Loucy (cell line): Measurements from ENCODE around the gene HSBP1L1.

Source experiments
- H2AFZ ChIP-seq: fragments of 200-600 bp; sonication (generic); 2 replicates; pipeline ENCODE4 v1.6.0; 2016; ENCODE audit warnings: antibody characterized with exemption, mild to moderate bottlenecking, low read length, moderate library complexity
- H3F3A ChIP-seq: fragments of 200-600 bp; 2 replicates; pipeline ENCODE4 v1.6.0; 2016; ENCODE audit warnings: antibody characterized with exemption, low read depth, mild to moderate bottlenecking
- H3K27me3 ChIP-seq: fragments of 200-600 bp; sonication (generic); 2 replicates; pipeline ENCODE4 v1.6.1; 2014; ENCODE audit warnings: low read length, mild to moderate bottlenecking; ENCODE audit not compliant: insufficient read depth, poor library complexity, severe bottlenecking
- H3K36me3 ChIP-seq: fragments of 200-600 bp; sonication (generic); 2 replicates; pipeline ENCODE4 v1.6.1; 2016; ENCODE audit warnings: low read length; ENCODE audit not compliant: insufficient read depth
- H3K4me1 ChIP-seq: fragments of 200-600 bp; sonication (generic); 2 replicates; pipeline ENCODE4 v1.5.1; 2014; ENCODE audit warnings: low read length, mild to moderate bottlenecking; ENCODE audit not compliant: insufficient read depth, poor library complexity, severe bottlenecking
- H3K4me2 ChIP-seq: fragments of 200-600 bp; sonication (generic); 2 replicates; pipeline ENCODE4 v1.6.0; 2014; ENCODE audit warnings: antibody characterized with exemption, low read length, low read depth, mild to moderate bottlenecking; ENCODE audit not compliant: poor library complexity, severe bottlenecking
- H3K4me3 ChIP-seq: fragments of 200-600 bp; sonication (generic); 2 replicates; pipeline ENCODE4 v1.5.1; 2014; ENCODE audit warnings: low read length, mild to moderate bottlenecking, mixed read lengths; ENCODE audit not compliant: poor library complexity, severe bottlenecking
- H3K79me2 ChIP-seq: fragments of 200-600 bp; sonication (generic); 2 replicates; pipeline ENCODE4 v1.6.1; 2014; ENCODE audit warnings: low read length; ENCODE audit not compliant: insufficient read depth
- H3K9ac ChIP-seq: fragments of 200-600 bp; sonication (generic); 2 replicates; pipeline ENCODE4 v1.6.0; 2014; ENCODE audit warnings: mild to moderate bottlenecking, low read depth, low read length, moderate library complexity; ENCODE audit not compliant: poor library complexity, severe bottlenecking
- H3K9me2 ChIP-seq: fragments of 200-600 bp; sonication (generic); replicated peaks from 2 replicates; pipeline ENCODE4 v1.6.1; 2016; ENCODE audit warnings: low read depth, low read length, mixed read lengths
- H3K9me3 ChIP-seq: fragments of 200-600 bp; sonication (generic); 2 replicates; pipeline ENCODE4 v1.6.1; 2014; ENCODE audit warnings: mild to moderate bottlenecking, antibody characterized with exemption, low read length, low read depth; ENCODE audit not compliant: insufficient read depth
- H4K20me1 ChIP-seq: fragments of 200-600 bp; sonication (generic); 2 replicates; pipeline ENCODE4 v1.6.0; 2014; ENCODE audit warnings: antibody characterized with exemption, low read length, mild to moderate bottlenecking; ENCODE audit not compliant: insufficient read depth, poor library complexity, severe bottlenecking
- EZH2phosphoT487 ChIP-seq: fragments of 200-600 bp; IDR thresholded peaks from 2 replicates; pipeline ENCODE4 v1.6.1; 2018; ENCODE audit warnings: antibody characterized with exemption, mild to moderate bottlenecking, moderate library complexity, borderline replicate concordance
- TF ChIP-seq, protein P1 (sequence below): fragments of 200-600 bp; sonication (generic); conservative IDR thresholded peaks from 2 replicates; pipeline ENCODE4 v1.5.1; 2014; ENCODE audit warnings: mild to moderate bottlenecking, antibody characterized with exemption, low read length

HSBP1L1 gene

DNA sequence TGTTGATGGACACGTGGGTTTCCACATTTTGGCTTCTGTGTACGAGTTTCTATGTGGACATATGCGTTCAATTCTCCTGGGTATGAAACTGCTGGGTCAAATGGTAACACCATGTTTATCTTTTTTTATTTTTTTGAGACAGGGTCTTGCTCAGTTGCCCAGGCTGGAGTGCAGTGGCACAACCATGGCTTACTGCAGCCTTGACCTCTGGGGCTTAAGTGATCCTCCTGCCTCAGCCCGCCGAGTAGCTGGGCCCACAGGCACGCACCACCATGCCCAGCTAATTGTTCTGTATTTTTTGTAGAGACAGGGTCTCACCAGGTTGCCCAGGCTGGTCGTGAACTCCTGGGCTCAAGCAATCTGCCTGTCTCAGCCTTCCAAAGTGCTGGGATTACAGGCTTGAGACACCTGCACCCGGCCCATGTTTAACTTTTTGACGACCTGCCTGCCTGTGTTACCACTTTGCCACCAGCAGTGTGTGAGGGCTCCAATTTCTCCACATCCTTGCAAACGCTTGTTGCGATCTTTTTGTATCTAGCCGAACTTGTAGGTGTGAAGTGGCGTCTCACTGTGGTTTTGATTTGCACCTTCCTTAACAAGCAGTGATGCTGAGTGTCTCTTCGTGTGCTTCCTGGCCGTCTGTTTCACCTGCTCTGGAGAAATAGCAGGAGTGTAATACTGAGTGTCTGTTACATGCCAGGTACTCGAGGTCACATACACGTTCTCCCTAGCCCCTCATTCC, 6.9 kb downstream of the HSBP1L1 start:
- no peaks in the 10 kb centered on the region for H3K4me1 ChIP-seq
- H3K4me3 ChIP-seq, result no peak overlapping the region
- no peaks in the 10 kb centered on the region for H3F3A ChIP-seq
- no peak overlapping the region for H3K9ac ChIP-seq
- H3K9me2 ChIP-seq, result no peaks in the 10 kb centered on the region
- H2AFZ ChIP-seq, result no peak overlapping the region
- TF ChIP-seq, protein P1, sequence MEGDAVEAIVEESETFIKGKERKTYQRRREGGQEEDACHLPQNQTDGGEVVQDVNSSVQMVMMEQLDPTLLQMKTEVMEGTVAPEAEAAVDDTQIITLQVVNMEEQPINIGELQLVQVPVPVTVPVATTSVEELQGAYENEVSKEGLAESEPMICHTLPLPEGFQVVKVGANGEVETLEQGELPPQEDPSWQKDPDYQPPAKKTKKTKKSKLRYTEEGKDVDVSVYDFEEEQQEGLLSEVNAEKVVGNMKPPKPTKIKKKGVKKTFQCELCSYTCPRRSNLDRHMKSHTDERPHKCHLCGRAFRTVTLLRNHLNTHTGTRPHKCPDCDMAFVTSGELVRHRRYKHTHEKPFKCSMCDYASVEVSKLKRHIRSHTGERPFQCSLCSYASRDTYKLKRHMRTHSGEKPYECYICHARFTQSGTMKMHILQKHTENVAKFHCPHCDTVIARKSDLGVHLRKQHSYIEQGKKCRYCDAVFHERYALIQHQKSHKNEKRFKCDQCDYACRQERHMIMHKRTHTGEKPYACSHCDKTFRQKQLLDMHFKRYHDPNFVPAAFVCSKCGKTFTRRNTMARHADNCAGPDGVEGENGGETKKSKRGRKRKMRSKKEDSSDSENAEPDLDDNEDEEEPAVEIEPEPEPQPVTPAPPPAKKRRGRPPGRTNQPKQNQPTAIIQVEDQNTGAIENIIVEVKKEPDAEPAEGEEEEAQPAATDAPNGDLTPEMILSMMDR, result no peak
- TF ChIP-seq EZH2phosphoT487, result no peak
- H3K4me2 ChIP-seq, result no peak overlapping the region
- H3K27me3 ChIP-seq, result no peaks in the 10 kb centered on the region
- peaks cover 60% of the 10 kb centered on the region for H3K36me3 ChIP-seq
- H3K9me3 ChIP-seq, result no peaks in the 10 kb centered on the region
- peaks cover 30% of the 10 kb centered on the region for H4K20me1 ChIP-seq
- H3K79me2 ChIP-seq, result peaks cover 39% of the 10 kb centered on the region

DNA sequence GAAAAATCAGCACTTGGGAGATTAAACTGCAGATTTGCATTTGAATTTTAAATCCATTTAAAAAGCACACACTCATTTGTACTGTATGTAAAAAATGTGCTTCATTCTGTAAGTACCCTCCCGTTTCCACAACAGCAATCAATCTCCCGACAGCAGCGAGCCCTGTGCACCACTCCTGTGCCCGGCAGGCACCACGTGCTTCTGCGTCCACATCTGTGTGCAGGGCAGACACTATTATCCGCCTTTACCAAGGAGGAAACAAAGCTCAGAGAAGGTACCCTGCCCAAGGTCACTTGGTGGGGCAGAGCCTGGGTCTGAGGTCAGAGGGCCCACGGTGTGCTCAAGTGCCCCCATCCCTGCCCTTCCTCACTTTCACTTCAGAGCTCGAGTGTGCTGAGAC, 7.5 kb downstream of the HSBP1L1 start:
- Histone ChIP-seq H3F3A (no peaks in the 10 kb centered on the region), H4K20me1 (peaks cover 34% of the 10 kb centered on the region), H3K79me2 (peaks cover 45% of the 10 kb centered on the region), H3K4me3 (no peak overlapping the region), H3K9me2 (no peaks in the 10 kb centered on the region), H2AFZ (no peak overlapping the region), H3K36me3 (peaks cover 64% of the 10 kb centered on the region), H3K9me3 (no peaks in the 10 kb centered on the region), H3K4me1 (no peaks in the 10 kb centered on the region), H3K4me2 (no peak overlapping the region), H3K27me3 (no peaks in the 10 kb centered on the region), H3K9ac (no peak overlapping the region)
- TF ChIP-seq EZH2phosphoT487, result no peak
- TF ChIP-seq, protein P1, result no peak

DNA sequence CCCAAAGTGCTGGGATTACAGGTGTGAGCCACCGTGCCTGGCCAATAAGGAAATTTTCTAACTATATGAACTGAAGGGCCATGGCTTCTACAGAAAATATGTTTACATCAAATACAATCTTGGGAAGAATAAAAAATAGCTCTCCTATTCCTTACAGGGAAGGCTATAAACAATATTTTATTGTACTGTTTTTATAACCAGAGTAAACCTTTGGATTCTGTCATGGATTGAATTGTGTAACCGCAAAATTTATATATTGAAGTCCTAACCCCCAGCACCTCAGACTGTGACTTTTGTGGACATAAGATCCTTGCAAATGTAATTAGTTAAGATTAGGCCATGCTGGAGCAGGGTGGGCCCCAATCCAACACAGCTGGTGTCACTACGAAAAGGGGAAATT, 8.3 kb downstream of the HSBP1L1 start:
- Histone ChIP-seq H3K4me3 (no peak overlapping the region), H3F3A (no peaks in the 10 kb centered on the region), H4K20me1 (peaks cover 41% of the 10 kb centered on the region), H3K9ac (no peak overlapping the region), H3K79me2 (peaks cover 52% of the 10 kb centered on the region), H3K4me2 (no peak overlapping the region), H3K9me2 (no peaks in the 10 kb centered on the region), H3K4me1 (no peaks in the 10 kb centered on the region), H2AFZ (no peak overlapping the region), H3K9me3 (no peaks in the 10 kb centered on the region), H3K27me3 (no peaks in the 10 kb centered on the region), H3K36me3 (peaks cover 64% of the 10 kb centered on the region)
- TF ChIP-seq, protein P1, result no peak
- TF ChIP-seq EZH2phosphoT487, result no peak
